Measurements from ENCODE around the gene MICAL3.

MICAL3 gene

GRCh38 chr22:17807086-17807485 lies 217.3 kb downstream of the MICAL3 start:
- no peak overlapping the region for H3K4me3 ChIP-seq (ENCODE audit: low read length)
- DNase-seq (ENCODE audit: low read depth): no peak
- no peak for TF ChIP-seq CTCF (conservative IDR thresholded peaks at IDR 0.05; ENCODE audit: low read length)

GRCh38 chr22:17806437-17806836 lies 217.9 kb downstream of the MICAL3 start:
- DNase-seq (ENCODE audit: low read depth): no peak
- H3K4me3 ChIP-seq (ENCODE audit: low read length): no peak overlapping the region
- TF ChIP-seq CTCF (conservative IDR thresholded peaks at IDR 0.05; ENCODE audit: low read length): no peak

DNA sequence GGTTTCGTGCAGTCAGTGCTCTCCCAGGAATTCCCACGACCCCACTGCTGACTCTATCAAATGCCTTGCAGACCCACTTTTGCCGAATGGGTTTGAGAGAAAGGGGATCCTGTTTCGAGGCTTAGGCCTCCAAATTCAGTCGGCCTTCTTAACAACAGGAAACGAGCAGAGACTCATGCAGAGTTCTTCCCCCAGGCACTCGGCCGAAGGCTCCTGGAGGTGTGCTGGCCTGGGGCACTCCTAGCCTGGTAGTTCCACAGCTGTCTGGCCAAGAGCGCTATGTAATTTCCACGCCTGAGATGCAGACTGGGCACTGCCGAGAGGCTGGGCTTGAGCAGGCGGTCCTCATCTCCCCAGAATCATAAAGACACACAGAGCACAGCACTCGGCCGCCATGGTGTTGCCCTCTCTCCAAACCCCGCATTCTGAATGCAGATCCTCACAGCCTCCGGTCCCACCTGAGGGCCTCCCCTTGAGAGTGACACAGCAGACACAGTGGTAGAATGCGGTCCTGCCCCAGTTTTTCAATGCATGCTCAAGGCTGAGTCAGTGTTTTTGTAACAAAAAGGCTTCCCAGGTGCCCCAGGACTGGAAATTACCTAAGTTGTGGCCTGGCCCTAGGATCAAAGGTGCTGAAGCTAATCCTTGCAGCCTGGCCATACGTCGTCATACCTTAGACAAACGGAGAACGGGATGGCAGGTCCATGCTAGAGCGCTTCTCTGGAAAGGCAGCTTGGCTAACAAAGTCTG lies 219.9 kb downstream of the MICAL3 start:
- TF ChIP-seq CTCF (conservative IDR thresholded peaks at IDR 0.05; ENCODE audit: low read length): no peak
- DNase-seq (ENCODE audit: low read depth): no peak
- H3K4me3 ChIP-seq (ENCODE audit: low read length): no peak overlapping the region

GRCh38 chr22:17803609-17804270 lies 220.6 kb downstream of the MICAL3 start:
- no peak for TF ChIP-seq CTCF (conservative IDR thresholded peaks at IDR 0.05; ENCODE audit: low read length)
- DNase-seq (ENCODE audit: low read depth): no peak
- no peak overlapping the region for H3K4me3 ChIP-seq (ENCODE audit: low read length)

- no peak overlapping the region for H3K4me3 ChIP-seq (ENCODE audit: low read length)
- TF ChIP-seq CTCF (conservative IDR thresholded peaks at IDR 0.05; ENCODE audit: low read length): no peak
- no peak for DNase-seq (ENCODE audit: low read depth)
Measured at GRCh38 chr22:17802822-17803221, 221.5 kb downstream of the MICAL3 start.

DNA sequence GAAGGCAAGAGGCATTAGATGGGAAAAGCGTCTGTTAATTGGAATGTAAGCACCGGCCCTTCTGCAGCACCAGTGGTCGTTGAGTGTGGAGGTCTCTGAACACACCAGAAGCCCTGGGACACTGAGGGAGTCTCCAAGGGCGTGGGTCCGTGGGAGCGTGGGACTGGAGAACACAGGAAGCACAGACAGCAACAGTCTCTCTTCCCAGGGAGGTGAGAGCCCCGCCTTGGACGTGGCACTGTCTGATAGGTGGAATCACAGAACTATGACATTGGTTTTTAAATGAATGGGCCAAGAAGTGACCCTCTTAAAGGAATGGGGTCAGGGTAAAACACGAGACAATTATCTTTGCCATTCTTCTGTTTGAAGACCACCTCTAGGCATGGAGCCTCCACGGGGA lies 221.9 kb downstream of the MICAL3 start:
- no peak for TF ChIP-seq CTCF (conservative IDR thresholded peaks at IDR 0.05; ENCODE audit: low read length)
- no peak overlapping the region for H3K4me3 ChIP-seq (ENCODE audit: low read length)
- DNase-seq (ENCODE audit: low read depth): no peak
